Limb (tissue), 2 donors: ENCODE results near the gene JAZF1.
"Not testable (repeated sequence)": the region's sequence is repeated elsewhere in the genome, so short reads cannot be mapped to it uniquely, and the experiment has no call there.

Experiments used
- DNase-seq, 2 donors: peaks; one replicate each; pipeline ENCODE4 v3.0.0-alpha.2; 2016; ENCODE audit errors: extremely low spot score in 2 of 2

The JAZF1 gene

GRCh38 chr7:27873981-27874957 is 306.3 kb downstream of the JAZF1 start:
- no peak for DNase-seq

GRCh38 chr7:27872356-27873275 is 308.0 kb downstream of the JAZF1 start:
- DNase-seq, result peak in 1 of 2 donors; percentile 61

- no peak for DNase-seq
Measured at GRCh38 chr7:27871866-27872265, 308.7 kb downstream of the JAZF1 start.

GRCh38 chr7:27871086-27871485 is 309.5 kb downstream of the JAZF1 start:
- DNase-seq, result no peak

GRCh38 chr7:27870595-27870994 is 310.0 kb downstream of the JAZF1 start:
- DNase-seq, result no peak

- DNase-seq, result no peak
Measured at GRCh38 chr7:27869056-27869455, 311.5 kb downstream of the JAZF1 start.

- no peak for DNase-seq
Measured at GRCh38 chr7:27868131-27868550, 312.5 kb downstream of the JAZF1 start.

GRCh38 chr7:27866828-27867672 is 313.5 kb downstream of the JAZF1 start:
- peak in 1 of 2 donors; percentile 9 for DNase-seq

GRCh38 chr7:27866256-27866655 is 314.3 kb downstream of the JAZF1 start:
- no peak for DNase-seq

- DNase-seq, result no peak
Measured at GRCh38 chr7:27863880-27864279, 316.7 kb downstream of the JAZF1 start.

GRCh38 chr7:27861747-27862146 is 318.8 kb downstream of the JAZF1 start:
- no peak for DNase-seq

- no peak for DNase-seq
Measured at GRCh38 chr7:27860800-27861199, 319.8 kb downstream of the JAZF1 start.

GRCh38 chr7:27856703-27857485 is 323.7 kb downstream of the JAZF1 start:
- DNase-seq, result not testable (repeated sequence)

GRCh38 chr7:27850531-27850930 is 330.1 kb downstream of the JAZF1 start:
- no peak for DNase-seq

GRCh38 chr7:27846388-27846787 is 334.2 kb downstream of the JAZF1 start:
- DNase-seq, result no peak

GRCh38 chr7:27843584-27844305 is 336.9 kb downstream of the JAZF1 start:
- no peak for DNase-seq

GRCh38 chr7:27842851-27843250 is 337.7 kb downstream of the JAZF1 start:
- DNase-seq, result no peak

- peak in 1 of 2 donors; percentile 10 for DNase-seq
Measured at GRCh38 chr7:27842094-27842692, 338.4 kb downstream of the JAZF1 start.

GRCh38 chr7:27840760-27841364 is 339.7 kb downstream of the JAZF1 start:
- no peak for DNase-seq
